AG04450 (cell line): Measurements from ENCODE around the gene CEP192. TPM values are rescaled to one million over a fixed set of nuclear protein-coding genes. Genes with fewer than 3 reads are reported as not detected.
A peak's percentile ranks its signal among the peaks of the same experiment; 100 is the strongest.

ENCODE experiments used
- CTCF ChIA-PET: fragments of 300-600, 350-600 bp; formaldehyde crosslinking; extraction: SDS; loops from one replicate; lab custom pipeline; 2022; ENCODE audit warnings: antibody characterized with exemption, inconsistent platforms; lab: Charles Lee
- POLR2A ChIA-PET: fragments of 350-600 bp; formaldehyde crosslinking; extraction: SDS; loops from one replicate; lab custom pipeline; 2021; ENCODE audit warnings: antibody characterized with exemption, inconsistent platforms; lab: Yijun Ruan, JAX
- DNase-seq: peaks from one replicate; pipeline ENCODE4 v3.0.0-alpha.2; 2011; ENCODE audit warnings: low read depth, low spot score
- H3K27ac ChIP-seq: one replicate; pipeline ENCODE4 v1.5.1; 2012; ENCODE audit warnings: low read depth, low read length, control low read depth
- H3K27me3 ChIP-seq: one replicate; pipeline ENCODE4 v1.6.0; 2012; ENCODE audit warnings: low read length; ENCODE audit not compliant: control insufficient read depth, insufficient read depth
- H3K4me3 ChIP-seq: 2 replicates; pipeline ENCODE4 v1.5.1; 2011; ENCODE audit warnings: mild to moderate bottlenecking, low read depth, low read length, control low read depth
- H3K9me3 ChIP-seq: 2 replicates; pipeline ENCODE4 v1.5.1; 2012; ENCODE audit warnings: low read length; ENCODE audit not compliant: control insufficient read depth, insufficient read depth
- CTCF ChIP-seq: IDR thresholded peaks from 2 replicates; pipeline ENCODE4 v1.5.1; 2011; ENCODE audit warnings: low read depth, low read length, control low read depth, inconsistent platforms
- polyA plus RNA-seq: library from polyadenylated mRNA; depleted of rRNA; stranded (reverse); fragments of >200 nt; gene quantifications from 2 replicates; pipeline ENCODE4 v1.2.3, GENCODE V29; 2011

CEP192 gene
- polyA plus RNA-seq, 1 experiment, result 21.1 TPM

DNA sequence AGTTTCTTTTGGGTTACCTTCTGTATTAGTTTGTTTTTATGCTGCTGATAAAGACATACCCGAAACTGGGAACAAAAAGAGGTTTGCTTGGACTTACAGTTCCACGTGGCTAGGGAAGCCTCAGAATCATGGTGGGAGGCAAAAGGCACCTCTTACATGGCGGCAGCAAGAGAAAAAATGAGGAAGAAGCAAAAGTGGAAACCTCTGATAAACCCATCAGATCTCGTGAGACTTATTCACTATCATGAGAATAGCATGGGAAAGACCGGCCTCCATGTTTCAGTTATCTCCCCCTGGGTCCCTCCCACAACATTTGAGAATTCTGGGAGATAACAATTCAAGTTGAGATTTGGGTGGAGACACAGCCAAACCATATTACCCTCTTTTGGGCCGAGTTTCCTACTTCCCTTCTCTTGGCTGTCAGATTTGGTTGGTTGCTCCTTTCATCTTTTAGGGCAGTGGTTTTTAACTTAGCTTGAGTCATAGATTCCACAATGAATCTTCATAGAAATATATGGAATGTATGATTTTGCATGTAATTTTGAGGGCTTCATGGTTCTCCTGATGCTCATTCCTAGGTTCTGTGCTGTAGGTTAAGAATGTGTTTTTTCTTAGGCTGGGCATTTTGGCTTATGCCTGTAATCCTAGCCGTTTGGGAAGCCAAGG lies 44.2 kb downstream of the CEP192 start:
- H3K27ac ChIP-seq, result no peak overlapping the region
- no peak for TF ChIP-seq CTCF
- no peaks in the 10 kb centered on the region for H3K9me3 ChIP-seq
- no peak for DNase-seq
- ChIA-PET CTCF (no interaction called here), POLR2A (no interaction called here)
- no peak overlapping the region for H3K4me3 ChIP-seq
- no peaks in the 10 kb centered on the region for H3K27me3 ChIP-seq

DNA sequence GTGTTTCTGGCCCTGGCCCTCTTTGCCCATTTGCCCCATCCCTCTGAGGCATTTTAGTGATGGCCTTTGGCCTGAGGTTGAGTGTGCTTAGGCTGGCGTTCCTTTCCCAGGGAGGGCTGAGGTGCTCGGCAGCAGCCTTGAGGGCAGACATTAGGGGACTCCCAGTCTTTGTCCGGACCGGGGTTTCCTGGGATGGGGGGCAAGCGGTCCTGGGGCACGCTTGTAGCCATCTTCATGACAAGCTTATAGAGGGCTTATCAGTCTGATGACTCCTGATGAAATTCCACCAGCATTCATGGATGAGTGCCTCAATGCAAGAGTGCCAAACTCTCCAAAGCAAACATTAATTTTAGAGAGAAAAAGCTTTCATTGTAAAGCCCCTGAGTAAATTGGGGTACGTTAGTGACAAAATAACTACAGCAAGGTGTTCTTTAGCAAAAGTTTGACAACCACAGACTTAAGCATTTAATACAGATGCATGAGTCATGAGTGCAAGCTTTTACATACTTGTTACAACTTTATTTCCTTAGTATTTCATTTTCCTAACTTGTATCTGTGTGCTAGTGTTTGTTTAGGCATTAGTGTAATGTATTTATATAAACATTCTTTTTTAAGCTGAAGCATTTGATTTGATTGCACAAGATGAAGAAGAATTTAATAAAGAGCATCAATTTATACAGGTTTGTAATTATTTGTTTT lies 45.6 kb downstream of the CEP192 start:
- POLR2A ChIA-PET, result no interaction called here
- DNase-seq, result no peak
- Histone ChIP-seq H3K27me3 (no peaks in the 10 kb centered on the region), H3K27ac (peak overlapping the region; percentile 31), H3K9me3 (no peaks in the 10 kb centered on the region), H3K4me3 (no peak overlapping the region)
- TF ChIP-seq CTCF, result no peak
- CTCF ChIA-PET, result no interaction called here

GRCh38 chr18:13039806-13040205 lies 48.6 kb downstream of the CEP192 start:
- no peak for TF ChIP-seq CTCF
- no peak for DNase-seq

GRCh38 chr18:13043066-13043465 lies 51.9 kb downstream of the CEP192 start:
- POLR2A ChIA-PET, result no interaction called here
- peaks cover 4% of the 10 kb centered on the region; the same call in 1 of the 2 replicates for H3K9me3 ChIP-seq

More at GRCh38 chr18:13039806-13040205, 48.6 kb downstream of the CEP192 start:
- CTCF ChIA-PET, result no interaction called here
- Histone ChIP-seq H3K27ac (no peak overlapping the region), H3K9me3 (no peaks in the 10 kb centered on the region), H3K27me3 (no peaks in the 10 kb centered on the region), H3K4me3 (no peak overlapping the region)
- POLR2A ChIA-PET, result no interaction called here

More at GRCh38 chr18:13043066-13043465, 51.9 kb downstream of the CEP192 start:
- DNase-seq, result no peak
- CTCF ChIA-PET, result no interaction called here
- no peaks in the 10 kb centered on the region for H3K27me3 ChIP-seq
- H3K27ac ChIP-seq, result no peak overlapping the region
- no peak for TF ChIP-seq CTCF
- H3K4me3 ChIP-seq, result no peak overlapping the region
